GM20000 (cell line): ENCODE data around the gene MYPN.

Experiments used
- DNase-seq: peaks from one replicate; pipeline ENCODE4 v3.0.0; 2012; ENCODE audit warnings: low spot score
- TF ChIP-seq, protein P1 (sequence below): IDR thresholded peaks from 2 replicates; pipeline ENCODE4 v1.5.1; 2012; ENCODE audit warnings: mild to moderate bottlenecking, control low read depth; ENCODE audit errors: extremely low read depth, missing control alignments

MYPN gene

DNA sequence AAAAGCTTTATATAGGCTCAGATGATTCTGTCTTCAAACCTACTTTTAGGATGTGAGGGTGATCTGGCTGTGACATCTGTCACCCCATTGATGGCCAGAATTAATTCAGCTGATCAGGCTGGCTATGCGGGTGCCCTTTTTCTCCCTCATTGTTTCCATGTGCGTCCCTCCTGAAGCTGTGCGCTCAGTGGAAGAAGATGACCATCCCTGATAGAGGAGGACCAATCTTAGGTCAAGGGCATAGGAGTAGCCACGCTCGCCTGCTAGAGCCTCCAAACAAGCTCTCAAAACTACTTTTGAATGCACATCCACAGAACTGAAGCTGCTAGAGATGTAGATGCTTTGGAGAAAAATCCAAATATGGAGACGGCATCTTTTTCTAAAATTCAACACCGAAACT lies 48.7 kb downstream of the MYPN start:
- no peak for DNase-seq
- TF ChIP-seq, protein P1, sequence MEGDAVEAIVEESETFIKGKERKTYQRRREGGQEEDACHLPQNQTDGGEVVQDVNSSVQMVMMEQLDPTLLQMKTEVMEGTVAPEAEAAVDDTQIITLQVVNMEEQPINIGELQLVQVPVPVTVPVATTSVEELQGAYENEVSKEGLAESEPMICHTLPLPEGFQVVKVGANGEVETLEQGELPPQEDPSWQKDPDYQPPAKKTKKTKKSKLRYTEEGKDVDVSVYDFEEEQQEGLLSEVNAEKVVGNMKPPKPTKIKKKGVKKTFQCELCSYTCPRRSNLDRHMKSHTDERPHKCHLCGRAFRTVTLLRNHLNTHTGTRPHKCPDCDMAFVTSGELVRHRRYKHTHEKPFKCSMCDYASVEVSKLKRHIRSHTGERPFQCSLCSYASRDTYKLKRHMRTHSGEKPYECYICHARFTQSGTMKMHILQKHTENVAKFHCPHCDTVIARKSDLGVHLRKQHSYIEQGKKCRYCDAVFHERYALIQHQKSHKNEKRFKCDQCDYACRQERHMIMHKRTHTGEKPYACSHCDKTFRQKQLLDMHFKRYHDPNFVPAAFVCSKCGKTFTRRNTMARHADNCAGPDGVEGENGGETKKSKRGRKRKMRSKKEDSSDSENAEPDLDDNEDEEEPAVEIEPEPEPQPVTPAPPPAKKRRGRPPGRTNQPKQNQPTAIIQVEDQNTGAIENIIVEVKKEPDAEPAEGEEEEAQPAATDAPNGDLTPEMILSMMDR, result no peak

DNA sequence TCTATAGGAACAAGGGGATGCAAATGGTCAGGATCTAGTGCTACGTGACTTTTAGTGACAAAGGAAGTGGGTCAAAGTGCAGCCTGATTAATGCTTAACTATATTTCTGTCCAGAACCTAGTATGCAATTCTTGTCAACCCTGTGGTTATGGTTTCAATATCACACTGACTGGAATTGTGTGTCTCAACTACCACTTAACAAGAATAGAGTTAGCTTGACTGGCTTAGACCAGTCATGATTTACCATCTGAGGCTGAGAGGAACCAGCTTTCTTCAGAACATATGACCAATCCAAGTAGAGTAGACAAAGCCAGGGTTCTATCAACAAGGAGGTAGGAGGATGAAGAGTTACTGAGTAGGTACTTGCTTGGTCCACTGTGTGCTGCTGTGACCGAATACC lies 54.4 kb downstream of the MYPN start:
- TF ChIP-seq, protein P1, result no peak
- peak; percentile 20 for DNase-seq

DNA sequence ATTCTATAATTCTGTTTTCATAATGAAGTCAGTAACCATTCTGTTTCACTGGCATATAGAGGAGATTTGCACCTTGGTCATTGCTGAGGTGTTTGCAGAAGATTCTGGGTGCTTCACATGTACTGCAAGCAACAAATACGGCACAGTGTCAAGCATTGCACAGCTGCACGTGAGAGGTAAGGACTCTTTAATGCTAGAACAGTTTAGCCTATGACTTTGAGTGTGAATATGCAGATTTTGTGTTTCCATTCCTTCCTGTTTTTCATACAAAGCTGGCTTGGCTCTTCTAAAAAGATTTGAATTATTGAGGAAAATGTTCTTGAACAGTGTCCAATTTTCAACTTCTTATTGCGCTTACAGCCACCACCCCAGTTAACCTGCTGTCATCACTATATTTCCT lies 56.4 kb downstream of the MYPN start:
- no peak for DNase-seq
- TF ChIP-seq, protein P1, result no peak

DNA sequence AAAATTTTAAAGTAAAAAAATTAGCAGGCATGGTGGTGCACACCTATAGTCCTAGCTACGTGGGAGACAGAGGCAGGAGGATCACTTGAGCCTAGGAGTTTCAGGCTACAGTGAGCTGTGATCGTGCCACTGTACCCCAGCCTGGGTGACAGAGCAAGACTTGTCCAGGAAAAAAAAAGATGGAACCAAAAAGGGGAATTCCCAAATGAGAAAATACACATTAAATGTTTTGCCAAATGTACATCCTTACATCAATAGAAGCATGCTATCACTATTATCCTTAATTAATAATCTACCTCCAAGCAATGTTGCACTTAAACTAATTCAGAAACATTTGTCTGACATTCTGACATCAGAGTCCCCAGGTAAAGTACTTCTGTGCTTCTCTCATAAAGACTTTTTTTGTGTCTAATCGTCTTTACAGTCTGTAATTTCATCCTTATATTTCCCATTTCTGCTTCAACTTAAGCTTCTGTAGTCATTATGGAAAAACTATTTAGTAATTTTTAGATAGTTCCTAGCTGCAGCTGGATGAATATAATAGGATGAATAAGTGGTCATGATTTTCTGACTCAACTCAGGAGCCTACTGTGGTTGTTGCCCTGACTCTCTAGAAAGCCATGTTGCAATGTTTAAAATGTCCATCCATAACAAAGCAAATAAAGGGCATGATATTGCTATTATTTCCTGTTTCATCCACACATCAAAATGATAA lies 57.7 kb downstream of the MYPN start:
- DNase-seq, result no peak
- TF ChIP-seq, protein P1, result no peak

DNA sequence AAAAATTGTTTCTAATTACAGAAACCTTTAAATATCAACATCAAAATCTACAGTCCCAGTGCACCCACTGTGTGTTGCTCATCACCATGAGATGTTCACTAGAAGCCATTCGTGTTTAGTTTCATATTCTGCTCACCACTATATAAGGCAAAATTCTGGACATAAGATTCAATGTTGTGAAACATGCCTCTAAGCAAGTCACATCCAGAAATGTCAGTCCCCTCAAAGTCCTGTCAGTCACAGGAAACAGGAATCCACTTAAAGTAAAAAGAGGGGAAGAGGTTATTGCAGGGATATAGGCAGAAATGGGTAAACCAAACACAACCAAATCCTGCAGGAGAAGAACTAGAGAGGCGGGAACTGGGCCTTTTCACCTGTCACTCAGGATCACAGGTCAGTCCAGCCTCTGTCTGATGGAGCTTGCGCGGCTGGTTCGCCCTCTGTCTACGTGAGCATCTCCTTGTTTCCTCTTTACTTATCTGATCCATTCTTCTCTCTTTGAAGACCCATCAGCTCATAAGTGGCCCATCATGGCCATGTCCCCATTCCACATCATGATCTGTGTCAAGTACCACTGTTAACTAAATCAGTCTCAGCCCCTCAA lies 58.4 kb downstream of the MYPN start:
- TF ChIP-seq, protein P1, result no peak

DNA sequence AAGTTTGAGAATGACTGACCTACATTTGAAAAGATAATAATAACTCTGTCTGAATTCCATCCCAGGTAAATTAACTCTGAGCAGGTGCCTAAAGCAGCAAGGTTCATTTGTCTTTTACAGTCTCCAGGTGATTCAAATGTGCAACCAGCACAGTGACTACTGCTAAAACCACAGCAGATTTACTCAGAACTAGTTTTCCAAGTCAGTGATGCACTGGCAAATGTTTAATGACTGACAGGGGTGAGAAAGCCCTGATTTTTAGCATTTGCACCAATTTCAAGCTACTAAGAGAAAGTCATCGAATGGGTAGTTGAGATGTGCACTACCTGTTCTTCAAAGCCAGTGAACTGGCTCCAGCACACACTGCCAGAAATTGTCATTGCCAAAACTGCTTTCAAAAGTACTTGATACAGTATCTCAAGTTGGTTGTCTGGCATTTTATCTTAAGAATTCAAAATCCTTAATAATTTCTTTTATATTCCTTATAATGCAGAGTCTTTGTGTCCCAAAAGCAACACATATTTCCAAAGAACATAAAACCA lies 62.3 kb downstream of the MYPN start:
- DNase-seq, result no peak
- TF ChIP-seq, protein P1, result no peak

More for the DNA sequence above, 58.4 kb downstream of the MYPN start:
- no peak for DNase-seq

DNA sequence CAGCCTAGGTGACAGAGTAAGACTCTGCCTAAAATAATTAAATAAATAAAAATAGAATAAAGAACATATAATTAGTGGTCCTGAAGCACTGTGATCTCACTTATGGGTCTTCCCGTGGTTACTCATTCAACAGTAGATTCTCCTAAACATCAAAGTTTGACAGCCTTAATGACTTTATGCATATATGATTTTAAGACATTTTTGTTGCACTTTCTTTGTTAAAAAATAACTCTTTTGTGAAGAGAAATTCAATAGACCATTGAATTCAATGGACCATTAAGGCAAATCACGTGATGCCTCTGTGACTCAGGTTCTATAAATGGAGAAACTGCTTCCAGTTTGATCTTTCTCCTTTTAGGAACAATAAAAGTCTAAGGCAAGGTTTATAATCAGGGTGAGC lies 63.0 kb downstream of the MYPN start:
- TF ChIP-seq, protein P1, result no peak
- DNase-seq, result no peak
